GM18511 (cell line): ENCODE results near the gene GALNS.

Experiments used
- ATAC-seq: cut with Tn5 transposase; IDR thresholded peaks from one replicate; pipeline ENCODE4 v1.9.1; 2021; ENCODE audit warnings: mild to moderate bottlenecking, moderate library complexity; ENCODE audit not compliant: unreplicated experiment

GALNS gene

GRCh38 chr16:88820385-88821025 is 36.2 kb downstream of the GALNS start:
- no peak for ATAC-seq

- ATAC-seq = no peak
Measured at GRCh38 chr16:88819126-88819525, 37.6 kb downstream of the GALNS start.

GRCh38 chr16:88818575-88818874 is 38.2 kb downstream of the GALNS start:
- ATAC-seq = no peak

GRCh38 chr16:88817785-88818574 is 38.8 kb downstream of the GALNS start:
- ATAC-seq = no peak

- ATAC-seq = no peak
Measured at GRCh38 chr16:88816736-88817535, 39.8 kb downstream of the GALNS start.

GRCh38 chr16:88815901-88816589 is 40.7 kb downstream of the GALNS start:
- ATAC-seq = no peak

- no peak for ATAC-seq
Measured at GRCh38 chr16:88815227-88815626, 41.5 kb downstream of the GALNS start.

GRCh38 chr16:88814144-88814502 is 42.6 kb downstream of the GALNS start:
- ATAC-seq = no peak

- ATAC-seq = no peak
Measured at GRCh38 chr16:88813269-88814143, 43.2 kb downstream of the GALNS start.

GRCh38 chr16:88812513-88813268 is 44.1 kb downstream of the GALNS start:
- ATAC-seq = no peak

- peak; percentile 74 for ATAC-seq
Measured at GRCh38 chr16:88811769-88812512, 44.8 kb downstream of the GALNS start, which contains the start of gene APRT. TSS of gene APRT (minus strand) at chr16:88811928. CDS start at chr16:88811899, 29 bp downstream.

- ATAC-seq = peak; percentile 65
Measured at GRCh38 chr16:88810912-88811768, 45.6 kb downstream of the GALNS start.

- no peak for ATAC-seq
Measured at GRCh38 chr16:88810166-88810911, 46.4 kb downstream of the GALNS start.

GRCh38 chr16:88809676-88810165 is 47.0 kb downstream of the GALNS start:
- ATAC-seq = no peak

GRCh38 chr16:88809068-88809675 is 47.6 kb downstream of the GALNS start:
- ATAC-seq = no peak

GRCh38 chr16:88807626-88808453 is 48.9 kb downstream of the GALNS start:
- ATAC-seq = no peak
